GM23338 (cell line): ENCODE data around the gene MGRN1. TPM values are rescaled to one million over a fixed set of nuclear protein-coding genes. Genes with fewer than 3 reads are reported as not detected.

Experiments used
- ATAC-seq: fragments of 200-7000 bp; cut with Tn5 transposase; 3 replicates; pipeline ENCODE4 v1.9.1; 2020
- DNase-seq: peaks from one replicate; pipeline ENCODE4 v3.0.0-alpha.2; 2015; ENCODE audit warnings: low spot score
- H2AFZ ChIP-seq: fragments of 200-600 bp; sonication (generic); 2 replicates; pipeline ENCODE4 v1.8.0; 2016; ENCODE audit warnings: antibody characterized with exemption, mild to moderate bottlenecking, moderate library complexity
- H3F3A ChIP-seq: fragments of 200-600 bp; sonication (generic); replicated peaks from 2 replicates; pipeline ENCODE4 v1.8.0; 2017; ENCODE audit warnings: antibody characterized with exemption, mixed run types, low read depth
- H3K27ac ChIP-seq: fragments of 200-600 bp; sonication (generic); 2 replicates; pipeline ENCODE4 v1.6.1; 2016; ENCODE audit warnings: low read depth
- H3K27me3 ChIP-seq: fragments of 200-600 bp; sonication (generic); 2 replicates; pipeline ENCODE4 v1.8.0; 2016; ENCODE audit warnings: mild to moderate bottlenecking, mixed run types, moderate library complexity; ENCODE audit not compliant: insufficient read depth
- H3K36me3 ChIP-seq: fragments of 200-600 bp; sonication (generic); 2 replicates; pipeline ENCODE4 v1.8.0; 2016; ENCODE audit warnings: mild to moderate bottlenecking; ENCODE audit not compliant: insufficient read depth
- H3K4me1 ChIP-seq: fragments of 200-600 bp; sonication (generic); 2 replicates; pipeline ENCODE4 v1.8.0; 2016; ENCODE audit warnings: mild to moderate bottlenecking, moderate library complexity; ENCODE audit not compliant: insufficient read depth
- H3K4me2 ChIP-seq: fragments of 200-600 bp; sonication (generic); 2 replicates; pipeline ENCODE4 v1.7.1; 2017; ENCODE audit warnings: mixed run types
- H3K4me3 ChIP-seq: fragments of 200-600 bp; sonication (generic); 2 replicates; pipeline ENCODE4 v1.6.1; 2016; ENCODE audit warnings: mixed run types
- H3K79me2 ChIP-seq: fragments of 200-600 bp; sonication (generic); replicated peaks from 2 replicates; pipeline ENCODE4 v1.8.0; 2017; ENCODE audit warnings: mild to moderate bottlenecking; ENCODE audit not compliant: insufficient read depth
- H3K9me2 ChIP-seq: fragments of 200-600 bp; sonication (generic); 2 replicates; pipeline ENCODE4 v1.8.0; 2017; ENCODE audit not compliant: insufficient read depth
- H4K20me1 ChIP-seq: fragments of 200-600 bp; sonication (generic); replicated peaks from 2 replicates; pipeline ENCODE4 v1.8.0; 2017; ENCODE audit warnings: mild to moderate bottlenecking; ENCODE audit not compliant: insufficient read depth
- H3K27ac Mint-ChIP-seq: 2 replicates; pipeline ENCODE4 v1.8.0; 2020; ENCODE audit warnings: inconsistent platforms, mild to moderate bottlenecking, moderate library complexity, mixed read lengths
- H3K27me3 Mint-ChIP-seq: 3 replicates; pipeline ENCODE4 v1.8.0; 2022; ENCODE audit warnings: low read depth, mild to moderate bottlenecking, moderate library complexity, mixed read lengths, inconsistent platforms; ENCODE audit not compliant: insufficient read depth, poor library complexity
- H3K36me3 Mint-ChIP-seq: 3 replicates; pipeline ENCODE4 v1.8.0; 2021; ENCODE audit warnings: low read depth, mild to moderate bottlenecking, inconsistent platforms, moderate library complexity, mixed read lengths
- H3K4me1 Mint-ChIP-seq: 3 replicates; pipeline ENCODE4 v1.8.0; 2020; ENCODE audit warnings: mild to moderate bottlenecking, inconsistent platforms, mixed read lengths
- H3K4me3 Mint-ChIP-seq: 3 replicates; pipeline ENCODE4 v1.8.0; 2021; ENCODE audit warnings: moderate library complexity, mild to moderate bottlenecking, inconsistent platforms, mixed read lengths
- H3K9me3 Mint-ChIP-seq: 3 replicates; pipeline ENCODE4 v1.8.0; 2020; ENCODE audit warnings: moderate library complexity, mild to moderate bottlenecking, inconsistent platforms, mixed read lengths
- CREB1 ChIP-seq: fragments of 250-450 bp; sonication (Bioruptor Pico); IDR thresholded peaks from 2 replicates; pipeline ENCODE4 v1.5.0; 2020; ENCODE audit warnings: low read depth, mild to moderate bottlenecking, moderate library complexity
- NANOG ChIP-seq: IDR thresholded peaks from 2 replicates; pipeline ENCODE4 v1.6.1; 2016; ENCODE audit warnings: antibody characterized with exemption, borderline replicate concordance
- POLR2AphosphoS5 ChIP-seq: IDR thresholded peaks from 2 replicates; pipeline ENCODE4 v1.6.1; 2016; ENCODE audit warnings: antibody characterized with exemption, low read depth
- STAT1 ChIP-seq: IDR thresholded peaks from one replicate; pipeline ENCODE4 v1.6.1; 2016; ENCODE audit warnings: antibody characterized with exemption; ENCODE audit not compliant: unreplicated experiment
- polyA plus RNA-seq: library from polyadenylated mRNA; unstranded; fragments of >200 nt; fragmentation: Nextera tagmentation; extraction: Ambion mirVana; gene quantifications from 2 replicates; pipeline ENCODE4 v1.2.1, GENCODE V29; 2016
- total RNA-seq: library from RNA; depleted of rRNA; stranded (reverse); fragments of >200 nt; shearing (Covaris generic); gene quantifications from 2 replicates; pipeline ENCODE4 v1.2.3, GENCODE V29; 2014
- TF ChIP-seq, protein P1 (sequence below): IDR thresholded peaks from one replicate; pipeline ENCODE4 v1.6.1; 2018; ENCODE audit warnings: antibody characterized with exemption; ENCODE audit not compliant: unreplicated experiment
- TF ChIP-seq, protein P2 (sequence below): fragments of 250-450 bp; sonication (Bioruptor Pico); IDR thresholded peaks from 2 replicates; pipeline ENCODE4 v1.5.0; 2020; ENCODE audit warnings: mild to moderate bottlenecking, moderate library complexity
- TF ChIP-seq, protein P3 (sequence below), 2 experiments: fragments of 200-600 bp in 1 of 2; sonication (generic) in 1 of 2; conservative IDR thresholded peaks; 2 replicates each; pipeline versions ENCODE4 v1.5.1 to v1.6.1; 2016 to 2017; ENCODE audit warnings: antibody characterized with exemption in 2 of 2, low read depth in 2 of 2, mild to moderate bottlenecking in 2 of 2, moderate library complexity in 1 of 2

Gene MGRN1
- total and polyA plus RNA-seq, 2 experiments from 2014 or later: 13.1 to 71.8 TPM

DNA sequence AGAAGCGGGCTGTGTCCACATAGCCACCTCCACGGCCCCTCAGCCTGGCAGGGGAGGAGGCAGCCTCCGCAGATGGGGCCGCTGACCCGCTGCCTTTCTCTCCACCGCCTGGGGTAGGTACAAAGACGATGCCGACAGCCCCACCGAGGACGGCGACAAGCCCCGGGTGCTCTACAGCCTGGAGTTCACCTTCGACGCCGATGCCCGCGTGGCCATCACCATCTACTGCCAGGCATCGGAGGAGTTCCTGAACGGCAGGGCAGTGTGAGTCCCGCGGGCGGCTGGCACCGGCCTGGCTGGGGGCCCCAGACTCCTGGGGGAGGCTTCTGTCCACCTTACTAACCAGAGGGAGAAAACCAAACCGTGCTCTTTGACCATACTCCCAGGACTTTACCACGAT, 27.9 kb downstream of the MGRN1 start:
- H3K27me3 ChIP-seq: no peaks in the 10 kb centered on the region
- no peak for ATAC-seq

DNA sequence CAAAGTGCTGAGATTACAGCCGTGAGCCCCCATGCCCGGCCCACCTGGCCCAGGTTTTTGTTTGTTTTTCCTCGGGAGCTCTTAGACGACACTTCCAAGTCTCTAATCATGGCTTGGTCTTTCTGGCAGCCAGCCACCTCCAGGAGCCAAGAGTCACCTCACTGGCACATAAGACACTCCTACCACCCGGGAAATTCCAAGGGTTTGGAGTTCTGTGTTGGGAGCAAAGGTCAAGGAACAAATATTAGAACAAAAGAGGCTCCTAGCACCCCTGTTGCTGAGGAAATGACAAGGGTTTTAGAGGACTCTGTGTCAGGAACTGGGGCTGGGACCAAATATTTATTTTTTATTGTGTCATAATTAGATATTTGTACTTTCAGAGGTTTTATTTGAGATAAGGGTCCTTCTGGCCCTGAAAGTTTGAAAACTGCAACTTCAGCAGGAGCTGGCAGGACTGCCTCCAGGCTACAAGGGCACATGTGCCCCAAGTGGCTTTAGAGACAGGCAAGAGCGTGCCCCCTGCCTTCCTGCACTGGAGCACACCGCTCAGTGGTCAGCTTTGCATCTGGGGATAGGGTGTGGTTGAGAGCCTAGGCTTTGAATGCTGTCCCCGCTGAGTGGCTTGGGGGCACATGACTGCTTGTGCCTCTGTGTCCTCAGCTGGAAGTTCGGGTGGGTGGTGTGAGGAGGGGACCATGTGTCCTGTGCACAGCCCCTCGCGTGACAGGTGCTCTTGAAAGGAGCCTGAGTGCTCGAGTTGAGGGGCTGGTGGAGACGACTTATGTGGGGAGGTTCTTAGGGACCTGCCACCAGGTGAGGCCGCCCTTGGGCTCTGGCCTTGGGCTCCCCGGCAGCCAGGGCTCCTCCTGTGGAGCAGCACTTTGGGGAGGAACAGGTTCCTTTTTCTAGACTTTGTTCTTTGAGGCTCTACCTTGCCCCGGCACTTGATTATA, 29.7 kb downstream of the MGRN1 start:
- peak overlapping the region; percentile 52 for H3K27ac Mint-ChIP-seq
- ATAC-seq: no peak
- H3K36me3 ChIP-seq: no peaks in the 10 kb centered on the region
- TF ChIP-seq, protein P1, sequence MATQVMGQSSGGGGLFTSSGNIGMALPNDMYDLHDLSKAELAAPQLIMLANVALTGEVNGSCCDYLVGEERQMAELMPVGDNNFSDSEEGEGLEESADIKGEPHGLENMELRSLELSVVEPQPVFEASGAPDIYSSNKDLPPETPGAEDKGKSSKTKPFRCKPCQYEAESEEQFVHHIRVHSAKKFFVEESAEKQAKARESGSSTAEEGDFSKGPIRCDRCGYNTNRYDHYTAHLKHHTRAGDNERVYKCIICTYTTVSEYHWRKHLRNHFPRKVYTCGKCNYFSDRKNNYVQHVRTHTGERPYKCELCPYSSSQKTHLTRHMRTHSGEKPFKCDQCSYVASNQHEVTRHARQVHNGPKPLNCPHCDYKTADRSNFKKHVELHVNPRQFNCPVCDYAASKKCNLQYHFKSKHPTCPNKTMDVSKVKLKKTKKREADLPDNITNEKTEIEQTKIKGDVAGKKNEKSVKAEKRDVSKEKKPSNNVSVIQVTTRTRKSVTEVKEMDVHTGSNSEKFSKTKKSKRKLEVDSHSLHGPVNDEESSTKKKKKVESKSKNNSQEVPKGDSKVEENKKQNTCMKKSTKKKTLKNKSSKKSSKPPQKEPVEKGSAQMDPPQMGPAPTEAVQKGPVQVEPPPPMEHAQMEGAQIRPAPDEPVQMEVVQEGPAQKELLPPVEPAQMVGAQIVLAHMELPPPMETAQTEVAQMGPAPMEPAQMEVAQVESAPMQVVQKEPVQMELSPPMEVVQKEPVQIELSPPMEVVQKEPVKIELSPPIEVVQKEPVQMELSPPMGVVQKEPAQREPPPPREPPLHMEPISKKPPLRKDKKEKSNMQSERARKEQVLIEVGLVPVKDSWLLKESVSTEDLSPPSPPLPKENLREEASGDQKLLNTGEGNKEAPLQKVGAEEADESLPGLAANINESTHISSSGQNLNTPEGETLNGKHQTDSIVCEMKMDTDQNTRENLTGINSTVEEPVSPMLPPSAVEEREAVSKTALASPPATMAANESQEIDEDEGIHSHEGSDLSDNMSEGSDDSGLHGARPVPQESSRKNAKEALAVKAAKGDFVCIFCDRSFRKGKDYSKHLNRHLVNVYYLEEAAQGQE: no peak
- no peak for TF ChIP-seq CREB1 (CRISPR knock-in tag)
- TF ChIP-seq POLR2AphosphoS5: no peak
- TF ChIP-seq, protein P2, sequence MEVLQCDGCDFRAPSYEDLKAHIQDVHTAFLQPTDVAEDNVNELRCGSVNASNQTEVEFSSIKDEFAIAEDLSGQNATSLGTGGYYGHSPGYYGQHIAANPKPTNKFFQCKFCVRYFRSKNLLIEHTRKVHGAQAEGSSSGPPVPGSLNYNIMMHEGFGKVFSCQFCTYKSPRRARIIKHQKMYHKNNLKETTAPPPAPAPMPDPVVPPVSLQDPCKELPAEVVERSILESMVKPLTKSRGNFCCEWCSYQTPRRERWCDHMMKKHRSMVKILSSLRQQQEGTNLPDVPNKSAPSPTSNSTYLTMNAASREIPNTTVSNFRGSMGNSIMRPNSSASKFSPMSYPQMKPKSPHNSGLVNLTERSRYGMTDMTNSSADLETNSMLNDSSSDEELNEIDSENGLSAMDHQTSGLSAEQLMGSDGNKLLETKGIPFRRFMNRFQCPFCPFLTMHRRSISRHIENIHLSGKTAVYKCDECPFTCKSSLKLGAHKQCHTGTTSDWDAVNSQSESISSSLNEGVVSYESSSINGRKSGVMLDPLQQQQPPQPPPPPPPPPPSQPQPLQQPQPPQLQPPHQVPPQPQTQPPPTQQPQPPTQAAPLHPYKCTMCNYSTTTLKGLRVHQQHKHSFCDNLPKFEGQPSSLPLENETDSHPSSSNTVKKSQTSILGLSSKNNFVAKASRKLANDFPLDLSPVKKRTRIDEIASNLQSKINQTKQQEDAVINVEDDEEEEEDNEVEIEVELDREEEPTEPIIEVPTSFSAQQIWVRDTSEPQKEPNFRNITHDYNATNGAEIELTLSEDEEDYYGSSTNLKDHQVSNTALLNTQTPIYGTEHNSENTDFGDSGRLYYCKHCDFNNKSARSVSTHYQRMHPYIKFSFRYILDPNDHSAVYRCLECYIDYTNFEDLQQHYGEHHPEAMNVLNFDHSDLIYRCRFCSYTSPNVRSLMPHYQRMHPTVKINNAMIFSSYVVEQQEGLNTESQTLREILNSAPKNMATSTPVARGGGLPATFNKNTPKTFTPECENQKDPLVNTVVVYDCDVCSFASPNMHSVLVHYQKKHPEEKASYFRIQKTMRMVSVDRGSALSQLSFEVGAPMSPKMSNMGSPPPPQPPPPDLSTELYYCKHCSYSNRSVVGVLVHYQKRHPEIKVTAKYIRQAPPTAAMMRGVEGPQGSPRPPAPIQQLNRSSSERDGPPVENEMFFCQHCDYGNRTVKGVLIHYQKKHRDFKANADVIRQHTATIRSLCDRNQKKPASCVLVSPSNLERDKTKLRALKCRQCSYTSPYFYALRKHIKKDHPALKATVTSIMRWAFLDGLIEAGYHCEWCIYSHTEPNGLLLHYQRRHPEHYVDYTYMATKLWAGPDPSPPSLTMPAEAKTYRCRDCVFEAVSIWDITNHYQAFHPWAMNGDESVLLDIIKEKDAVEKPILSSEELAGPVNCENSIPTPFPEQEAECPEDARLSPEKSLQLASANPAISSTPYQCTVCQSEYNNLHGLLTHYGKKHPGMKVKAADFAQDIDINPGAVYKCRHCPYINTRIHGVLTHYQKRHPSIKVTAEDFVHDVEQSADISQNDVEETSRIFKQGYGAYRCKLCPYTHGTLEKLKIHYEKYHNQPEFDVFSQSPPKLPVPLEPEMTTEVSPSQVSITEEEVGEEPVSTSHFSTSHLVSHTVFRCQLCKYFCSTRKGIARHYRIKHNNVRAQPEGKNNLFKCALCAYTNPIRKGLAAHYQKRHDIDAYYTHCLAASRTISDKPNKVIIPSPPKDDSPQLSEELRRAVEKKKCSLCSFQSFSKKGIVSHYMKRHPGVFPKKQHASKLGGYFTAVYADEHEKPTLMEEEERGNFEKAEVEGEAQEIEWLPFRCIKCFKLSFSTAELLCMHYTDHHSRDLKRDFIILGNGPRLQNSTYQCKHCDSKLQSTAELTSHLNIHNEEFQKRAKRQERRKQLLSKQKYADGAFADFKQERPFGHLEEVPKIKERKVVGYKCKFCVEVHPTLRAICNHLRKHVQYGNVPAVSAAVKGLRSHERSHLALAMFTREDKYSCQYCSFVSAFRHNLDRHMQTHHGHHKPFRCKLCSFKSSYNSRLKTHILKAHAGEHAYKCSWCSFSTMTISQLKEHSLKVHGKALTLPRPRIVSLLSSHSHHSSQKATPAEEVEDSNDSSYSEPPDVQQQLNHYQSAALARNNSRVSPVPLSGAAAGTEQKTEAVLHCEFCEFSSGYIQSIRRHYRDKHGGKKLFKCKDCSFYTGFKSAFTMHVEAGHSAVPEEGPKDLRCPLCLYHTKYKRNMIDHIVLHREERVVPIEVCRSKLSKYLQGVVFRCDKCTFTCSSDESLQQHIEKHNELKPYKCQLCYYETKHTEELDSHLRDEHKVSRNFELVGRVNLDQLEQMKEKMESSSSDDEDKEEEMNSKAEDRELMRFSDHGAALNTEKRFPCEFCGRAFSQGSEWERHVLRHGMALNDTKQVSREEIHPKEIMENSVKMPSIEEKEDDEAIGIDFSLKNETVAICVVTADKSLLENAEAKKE (CRISPR knock-in tag): no peak
- no peak for TF ChIP-seq NANOG
- TF ChIP-seq, protein P3, sequence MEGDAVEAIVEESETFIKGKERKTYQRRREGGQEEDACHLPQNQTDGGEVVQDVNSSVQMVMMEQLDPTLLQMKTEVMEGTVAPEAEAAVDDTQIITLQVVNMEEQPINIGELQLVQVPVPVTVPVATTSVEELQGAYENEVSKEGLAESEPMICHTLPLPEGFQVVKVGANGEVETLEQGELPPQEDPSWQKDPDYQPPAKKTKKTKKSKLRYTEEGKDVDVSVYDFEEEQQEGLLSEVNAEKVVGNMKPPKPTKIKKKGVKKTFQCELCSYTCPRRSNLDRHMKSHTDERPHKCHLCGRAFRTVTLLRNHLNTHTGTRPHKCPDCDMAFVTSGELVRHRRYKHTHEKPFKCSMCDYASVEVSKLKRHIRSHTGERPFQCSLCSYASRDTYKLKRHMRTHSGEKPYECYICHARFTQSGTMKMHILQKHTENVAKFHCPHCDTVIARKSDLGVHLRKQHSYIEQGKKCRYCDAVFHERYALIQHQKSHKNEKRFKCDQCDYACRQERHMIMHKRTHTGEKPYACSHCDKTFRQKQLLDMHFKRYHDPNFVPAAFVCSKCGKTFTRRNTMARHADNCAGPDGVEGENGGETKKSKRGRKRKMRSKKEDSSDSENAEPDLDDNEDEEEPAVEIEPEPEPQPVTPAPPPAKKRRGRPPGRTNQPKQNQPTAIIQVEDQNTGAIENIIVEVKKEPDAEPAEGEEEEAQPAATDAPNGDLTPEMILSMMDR (conservative IDR thresholded peaks at IDR 0.05; ENCODE audit: low read depth in 2 of 2): no peak

More for the DNA sequence above, 27.9 kb downstream of the MGRN1 start:
- H3F3A ChIP-seq: no peaks in the 10 kb centered on the region
- no peaks in the 10 kb centered on the region for H3K9me2 ChIP-seq
- H3K27ac ChIP-seq: no peak overlapping the region
- 0 out of 2 replicates have a peak, but pooled peaks cover 5% of the 10 kb centered on the region for H4K20me1 ChIP-seq
- no peaks in the 10 kb centered on the region for H3K36me3 ChIP-seq
- no peak overlapping the region for H3K4me2 ChIP-seq
- no peak overlapping the region for H2AFZ ChIP-seq
- H3K79me2 ChIP-seq: 0 out of 2 replicates have a peak, but pooled peaks cover under 1% of the 10 kb centered on the region
- no peaks in the 10 kb centered on the region for H3K4me1 ChIP-seq
- Mint-ChIP-seq H3K4me3 (no peak overlapping the region), H3K27me3 (peaks cover 6% of the 10 kb centered on the region), H3K4me1 (no peaks in the 10 kb centered on the region), H3K9me3 (peaks cover 4% of the 10 kb centered on the region; the same call in 2 of the 3 replicates), H3K27ac (no peak overlapping the region; the same call in 1 of the 2 replicates), H3K36me3 (peaks cover 35% of the 10 kb centered on the region)
- no peak overlapping the region for H3K4me3 ChIP-seq
- no peak for TF ChIP-seq STAT1
- no peak for TF ChIP-seq POLR2AphosphoS5
- no peak for DNase-seq

More for the DNA sequence above, 29.7 kb downstream of the MGRN1 start:
- no peaks in the 10 kb centered on the region for H3K9me2 ChIP-seq
- no peaks in the 10 kb centered on the region for H3K4me1 ChIP-seq
- no peak overlapping the region for H3K4me2 ChIP-seq
- 0 out of 2 replicates have a peak, but pooled peaks cover 5% of the 10 kb centered on the region for H4K20me1 ChIP-seq
- Mint-ChIP-seq H3K9me3 (no peaks in the 10 kb centered on the region; the same call in 2 of the 3 replicates), H3K27me3 (peaks cover 6% of the 10 kb centered on the region), H3K4me3 (no peak overlapping the region), H3K4me1 (no peaks in the 10 kb centered on the region), H3K36me3 (peaks cover 30% of the 10 kb centered on the region)
- H3K27me3 ChIP-seq: no peaks in the 10 kb centered on the region
- H3K27ac ChIP-seq: no peak overlapping the region
- H3K4me3 ChIP-seq: no peak overlapping the region
- no peaks in the 10 kb centered on the region for H3F3A ChIP-seq
- no peak overlapping the region for H2AFZ ChIP-seq
- no peaks in the 10 kb centered on the region for H3K79me2 ChIP-seq
- no peak for DNase-seq
